ENCODE measurements around the gene ERO1B. TPM values are rescaled to one million over a fixed set of nuclear protein-coding genes. Genes with fewer than 3 reads are reported as not detected.

The ERO1B gene
- total RNA-seq, 1 experiment from 2014 or later = 6.4 TPM

DNA sequence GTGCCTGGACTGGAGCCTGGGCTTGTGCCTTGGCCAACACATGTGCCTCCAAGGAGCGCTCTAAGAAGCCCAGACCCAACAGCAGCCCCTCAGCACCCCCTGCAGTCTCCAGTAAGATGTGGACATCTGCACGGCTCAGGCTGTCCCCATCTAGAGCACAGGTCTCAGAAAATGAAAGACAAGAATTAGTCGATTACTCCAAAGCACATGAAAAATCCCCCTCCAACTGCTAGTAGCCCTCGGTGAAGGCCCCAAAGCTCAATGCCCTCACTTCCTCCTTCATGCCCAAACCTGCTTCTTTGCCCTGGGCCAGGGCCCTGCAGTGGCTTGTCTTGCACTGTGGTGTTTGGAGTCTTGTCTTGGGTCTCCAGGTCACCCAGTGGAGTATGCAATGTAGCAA is 21.9 kb upstream of the ERO1B start:
- H3K9me3 Mint-ChIP-seq (ENCODE audit: low read depth, unreplicated experiment) = no peaks in the 10 kb centered on the region
- H3K27ac Mint-ChIP-seq (ENCODE audit: unreplicated experiment) = no peak overlapping the region
- H3K4me3 Mint-ChIP-seq (ENCODE audit: low read depth, unreplicated experiment) = no peak overlapping the region
- no peaks in the 10 kb centered on the region for H3K36me3 Mint-ChIP-seq (ENCODE audit: insufficient read depth, unreplicated experiment)
- CTCF ChIA-PET = interaction anchor here (0.6 kb wide), 1 partner anchor 185 kb away, joined by 4 read pairs; no protein-coding TSS in a partner anchor
- no TSS peak for BruUV-seq (replicated peaks)
- no peak for DNase-seq
- H3K4me1 Mint-ChIP-seq (ENCODE audit: low read depth, unreplicated experiment) = no peaks in the 10 kb centered on the region
- no peaks in the 10 kb centered on the region for H3K27me3 Mint-ChIP-seq (ENCODE audit: unreplicated experiment)
- intact Hi-C loops (cut with micrococcal nuclease; ENCODE audit: unreplicated experiment) = no loop called here
- TF ChIP-seq, protein P1, sequence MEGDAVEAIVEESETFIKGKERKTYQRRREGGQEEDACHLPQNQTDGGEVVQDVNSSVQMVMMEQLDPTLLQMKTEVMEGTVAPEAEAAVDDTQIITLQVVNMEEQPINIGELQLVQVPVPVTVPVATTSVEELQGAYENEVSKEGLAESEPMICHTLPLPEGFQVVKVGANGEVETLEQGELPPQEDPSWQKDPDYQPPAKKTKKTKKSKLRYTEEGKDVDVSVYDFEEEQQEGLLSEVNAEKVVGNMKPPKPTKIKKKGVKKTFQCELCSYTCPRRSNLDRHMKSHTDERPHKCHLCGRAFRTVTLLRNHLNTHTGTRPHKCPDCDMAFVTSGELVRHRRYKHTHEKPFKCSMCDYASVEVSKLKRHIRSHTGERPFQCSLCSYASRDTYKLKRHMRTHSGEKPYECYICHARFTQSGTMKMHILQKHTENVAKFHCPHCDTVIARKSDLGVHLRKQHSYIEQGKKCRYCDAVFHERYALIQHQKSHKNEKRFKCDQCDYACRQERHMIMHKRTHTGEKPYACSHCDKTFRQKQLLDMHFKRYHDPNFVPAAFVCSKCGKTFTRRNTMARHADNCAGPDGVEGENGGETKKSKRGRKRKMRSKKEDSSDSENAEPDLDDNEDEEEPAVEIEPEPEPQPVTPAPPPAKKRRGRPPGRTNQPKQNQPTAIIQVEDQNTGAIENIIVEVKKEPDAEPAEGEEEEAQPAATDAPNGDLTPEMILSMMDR (IDR thresholded peaks at IDR 0.05; ENCODE audit: unreplicated experiment) = no peak

DNA sequence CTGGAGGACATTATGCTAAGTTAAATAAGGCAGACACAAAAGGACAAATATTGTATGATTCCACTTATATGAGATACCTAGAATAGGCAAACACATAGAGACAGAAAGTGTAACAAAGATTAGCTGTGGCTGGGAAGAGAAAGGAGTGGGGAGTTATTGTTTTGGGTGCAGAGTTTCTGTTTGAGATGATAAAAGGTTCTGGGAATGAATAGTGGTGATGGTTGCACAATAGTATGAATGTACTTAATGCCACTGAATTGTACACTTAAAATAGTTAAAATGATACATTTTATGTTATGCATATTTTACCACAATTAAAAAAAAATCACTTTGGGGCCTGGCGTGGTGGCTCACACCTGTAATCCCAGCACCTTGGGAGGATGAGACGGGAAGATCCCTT is 21.2 kb upstream of the ERO1B start:
- Mint-ChIP-seq H3K27me3 (ENCODE audit: unreplicated experiment) (no peaks in the 10 kb centered on the region), H3K36me3 (ENCODE audit: insufficient read depth, unreplicated experiment) (no peaks in the 10 kb centered on the region), H3K4me3 (ENCODE audit: low read depth, unreplicated experiment) (no peak overlapping the region), H3K27ac (ENCODE audit: unreplicated experiment) (no peak overlapping the region), H3K9me3 (ENCODE audit: low read depth, unreplicated experiment) (no peaks in the 10 kb centered on the region), H3K4me1 (ENCODE audit: low read depth, unreplicated experiment) (no peaks in the 10 kb centered on the region)
- no peak for DNase-seq
- no TSS peak for BruUV-seq (replicated peaks)
- TF ChIP-seq, protein P1 (IDR thresholded peaks at IDR 0.05; ENCODE audit: unreplicated experiment) = no peak
- intact Hi-C loops (cut with micrococcal nuclease; ENCODE audit: unreplicated experiment) = no loop called here
- CTCF ChIA-PET = interaction anchor here (0.8 kb wide), 1 partner anchor 9 kb away, joined by 4 read pairs; no protein-coding TSS in a partner anchor

DNA sequence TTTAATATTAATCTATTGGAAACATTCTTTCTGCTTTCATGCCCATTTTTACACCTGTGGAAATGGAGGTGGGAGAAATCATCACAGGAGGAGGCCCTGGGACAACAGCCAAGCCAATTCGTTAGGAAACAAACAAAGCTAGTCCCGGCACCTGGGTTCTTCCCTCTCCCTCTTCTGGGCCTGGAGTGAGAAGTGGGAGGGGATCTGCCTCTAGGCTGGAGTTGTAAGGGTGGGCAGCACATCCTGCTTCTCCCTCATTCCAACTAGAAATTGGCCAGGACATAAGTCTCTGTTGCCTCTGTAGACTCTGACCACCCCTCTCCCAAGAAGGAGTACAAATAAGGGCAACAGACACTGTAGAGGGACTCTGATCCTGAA is 20.2 kb upstream of the ERO1B start:
- H3K4me3 Mint-ChIP-seq (ENCODE audit: low read depth, unreplicated experiment) = no peak overlapping the region
- no peaks in the 10 kb centered on the region for H3K4me1 Mint-ChIP-seq (ENCODE audit: low read depth, unreplicated experiment)
- CTCF ChIA-PET = no interaction called here
- no peak for DNase-seq
- intact Hi-C loops (cut with micrococcal nuclease; ENCODE audit: unreplicated experiment) = no loop called here
- BruUV-seq (replicated peaks) = no TSS peak
- TF ChIP-seq, protein P1 (IDR thresholded peaks at IDR 0.05; ENCODE audit: unreplicated experiment) = no peak
- no peaks in the 10 kb centered on the region for H3K36me3 Mint-ChIP-seq (ENCODE audit: insufficient read depth, unreplicated experiment)
- H3K27ac Mint-ChIP-seq (ENCODE audit: unreplicated experiment) = no peak overlapping the region
- H3K27me3 Mint-ChIP-seq (ENCODE audit: unreplicated experiment) = no peaks in the 10 kb centered on the region
- no peaks in the 10 kb centered on the region for H3K9me3 Mint-ChIP-seq (ENCODE audit: low read depth, unreplicated experiment)

DNA sequence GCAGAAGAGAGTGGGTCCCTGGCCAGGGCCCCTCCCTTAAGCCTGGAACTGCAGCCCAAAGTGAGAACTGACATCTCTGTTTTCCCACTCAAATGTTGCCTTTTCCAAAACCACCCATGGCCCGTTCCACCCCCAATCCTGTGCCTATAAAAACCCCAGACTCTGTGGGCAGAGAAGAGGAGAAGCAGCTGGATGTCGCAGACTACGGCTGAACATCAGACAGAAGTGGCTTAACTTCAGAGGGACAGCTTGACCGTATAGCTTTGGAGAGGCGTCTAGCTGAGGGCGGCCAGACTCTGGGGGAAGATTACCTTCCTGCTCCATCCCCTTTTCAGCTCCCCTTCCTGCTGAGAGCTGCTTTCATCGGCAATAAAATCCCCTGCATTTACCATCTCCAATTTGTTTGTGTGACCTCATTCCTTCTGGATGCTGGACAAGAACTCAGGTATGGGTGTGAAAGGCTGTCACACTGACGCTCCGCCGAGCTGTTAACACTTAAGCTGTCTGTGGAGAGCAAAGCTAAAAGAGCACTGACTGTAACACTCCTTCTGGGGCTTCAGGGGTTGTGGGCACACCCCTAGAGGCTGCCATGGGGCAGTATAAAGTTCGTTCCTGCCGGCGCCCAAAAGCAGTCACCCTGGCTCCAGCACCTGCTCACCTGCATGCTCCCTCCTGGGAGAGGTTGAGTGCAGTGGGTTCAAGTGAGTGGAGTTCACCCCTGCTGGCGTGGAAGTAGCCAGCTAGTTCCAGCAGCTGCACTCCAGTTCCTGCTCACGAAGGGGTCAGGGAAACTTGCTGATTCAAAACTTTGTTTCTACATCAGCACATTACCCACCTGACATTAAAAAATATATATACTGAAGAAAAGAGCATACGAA is 19.6 kb upstream of the ERO1B start:
- Mint-ChIP-seq H3K4me1 (ENCODE audit: low read depth, unreplicated experiment) (no peaks in the 10 kb centered on the region), H3K9me3 (ENCODE audit: low read depth, unreplicated experiment) (no peaks in the 10 kb centered on the region), H3K4me3 (ENCODE audit: low read depth, unreplicated experiment) (no peak overlapping the region), H3K36me3 (ENCODE audit: insufficient read depth, unreplicated experiment) (no peaks in the 10 kb centered on the region), H3K27ac (ENCODE audit: unreplicated experiment) (no peak overlapping the region), H3K27me3 (ENCODE audit: unreplicated experiment) (no peaks in the 10 kb centered on the region)
- CTCF ChIA-PET = no interaction called here
- intact Hi-C loops (cut with micrococcal nuclease; ENCODE audit: unreplicated experiment) = no loop called here
- BruUV-seq (replicated peaks) = no TSS peak
- TF ChIP-seq, protein P1 (IDR thresholded peaks at IDR 0.05; ENCODE audit: unreplicated experiment) = no peak
- DNase-seq = no peak
